Measurements from ENCODE around the gene B4GALT1.
"Not testable (repeated sequence)": the region's sequence is repeated elsewhere in the genome, so short reads cannot be mapped to it uniquely, and the experiment has no call there.

B4GALT1 gene

GRCh38 chr9:33184963-33185362 lies 17.8 kb upstream of the B4GALT1 start:
- no peak for DNase-seq

GRCh38 chr9:33182519-33182918 lies 15.4 kb upstream of the B4GALT1 start:
- DNase-seq = no peak

GRCh38 chr9:33180526-33181184 lies 13.5 kb upstream of the B4GALT1 start:
- no peak for DNase-seq

- DNase-seq = no peak
Observed at GRCh38 chr9:33178972-33179697, 12.0 kb upstream of the B4GALT1 start.

- DNase-seq = no peak
Observed at GRCh38 chr9:33177639-33178038, 10.5 kb upstream of the B4GALT1 start.

- DNase-seq = no peak
Observed at GRCh38 chr9:33177086-33177485, 9.9 kb upstream of the B4GALT1 start.

GRCh38 chr9:33175649-33176325 lies 8.7 kb upstream of the B4GALT1 start:
- DNase-seq = no peak

GRCh38 chr9:33172256-33173238 lies 5.4 kb upstream of the B4GALT1 start:
- DNase-seq = no peak

- DNase-seq = peak; percentile 51
Observed at GRCh38 chr9:33170464-33171415, 3.6 kb upstream of the B4GALT1 start.

GRCh38 chr9:33168941-33169544 lies 1.9 kb upstream of the B4GALT1 start:
- DNase-seq = no peak

GRCh38 chr9:33167972-33168461 lies 881 bp upstream of the B4GALT1 start:
- no peak for DNase-seq

- peak; percentile 32 for DNase-seq
Observed at GRCh38 chr9:33166231-33167083, 679 bp downstream of the B4GALT1 start.

GRCh38 chr9:33165263-33166151 lies 1.6 kb downstream of the B4GALT1 start:
- DNase-seq = no peak

- DNase-seq = not testable (repeated sequence)
Observed at GRCh38 chr9:33164921-33165262, 2.2 kb downstream of the B4GALT1 start.

- no peak for DNase-seq
Observed at GRCh38 chr9:33164138-33164809, 2.9 kb downstream of the B4GALT1 start.

GRCh38 chr9:33163433-33164137 lies 3.6 kb downstream of the B4GALT1 start:
- no peak for DNase-seq

GRCh38 chr9:33162721-33163311 lies 4.3 kb downstream of the B4GALT1 start:
- no peak for DNase-seq

Data from activated CD8-positive, alpha-beta memory T cell treated with anti-CD3 and anti-CD28 coated beads, Interleukin-2, amount 50 U/mL, for 4 hours (primary cell).